BLaER1 treated with 17β-estradiol and CSF1 and Interleukin-3, amounts not matched to agents 10 nM and 100 nM (cell line): ENCODE results near the gene OCLN.
"Not testable (repeated sequence)": the region's sequence is repeated elsewhere in the genome, so short reads cannot be mapped to it uniquely, and the experiment has no call there.

ENCODE experiments used
- H3K27ac ChIP-seq, 11 experiments: shearing (Covaris generic); formaldehyde crosslinking; 2 replicates each; pipeline ENCODE4 v1.8.1; 2022
- H3K27me3 ChIP-seq, 11 experiments: shearing (Covaris generic); formaldehyde crosslinking; 2 replicates each; pipeline ENCODE4 v1.8.1; 2022
- H3K36me3 ChIP-seq, 11 experiments: shearing (Covaris generic); formaldehyde crosslinking; 2 replicates each; pipeline ENCODE4 v1.8.1; 2022
- H3K4me1 ChIP-seq, 10 experiments: shearing (Covaris generic); formaldehyde crosslinking; 2 replicates each; pipeline ENCODE4 v1.8.1; 2022
- H3K4me2 ChIP-seq, 11 experiments: shearing (Covaris generic); formaldehyde crosslinking; 2 replicates each; pipeline ENCODE4 v1.8.1; 2022
- H3K4me3 ChIP-seq, 10 experiments: shearing (Covaris generic); formaldehyde crosslinking; 2 replicates each; pipeline ENCODE4 v1.8.1; 2022
- H3K9ac ChIP-seq, 11 experiments: shearing (Covaris generic); formaldehyde crosslinking; 2 replicates each; pipeline ENCODE4 v1.8.1; 2022
- H3K9me3 ChIP-seq, 11 experiments: shearing (Covaris generic); formaldehyde crosslinking; replicated peaks in 1 of 11; 2 replicates each; pipeline ENCODE4 v1.8.1; 2022
- H4K20me1 ChIP-seq, 11 experiments: shearing (Covaris generic); formaldehyde crosslinking; 2 replicates each; pipeline ENCODE4 v1.8.1; 2022
- Cebpa-rat ChIP-seq, 11 experiments: shearing (Covaris generic); IDR thresholded peaks; 2 replicates each; pipeline ENCODE4 v1.8.1; 2022

The OCLN gene

DNA sequence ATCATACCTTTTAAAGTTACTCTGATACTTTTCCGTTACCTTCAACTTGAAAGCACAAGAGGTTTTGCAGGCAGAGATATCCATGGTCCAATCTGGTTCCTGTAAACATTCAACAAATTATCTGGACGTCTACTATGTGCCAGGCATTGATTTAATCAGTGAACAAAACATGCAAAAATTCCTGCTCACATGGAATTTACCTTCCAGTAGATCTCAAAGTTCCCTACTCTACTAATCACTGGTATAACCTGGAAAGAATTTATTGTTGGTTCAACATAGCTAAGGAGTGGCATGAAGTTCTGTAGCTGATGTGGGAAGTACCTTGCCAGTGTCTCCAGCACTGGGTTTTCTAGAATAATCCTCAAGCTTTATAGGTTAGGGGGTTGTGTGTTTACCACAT, 9.8 kb downstream of the OCLN start:
- H3K27me3 ChIP-seq, result no peaks in the 10 kb centered on the region
- no peak overlapping the region for H3K9ac ChIP-seq
- no peaks in the 10 kb centered on the region for H3K4me1 ChIP-seq
- no peaks in the 10 kb centered on the region for H3K9me3 ChIP-seq
- H3K4me3 ChIP-seq, result no peak overlapping the region
- H3K4me2 ChIP-seq, result no peak overlapping the region
- H3K36me3 ChIP-seq, result no peaks in the 10 kb centered on the region
- no peak for TF ChIP-seq Cebpa-rat (IDR thresholded peaks at IDR 0.05)
- H4K20me1 ChIP-seq, result no peaks in the 10 kb centered on the region
- no peak overlapping the region for H3K27ac ChIP-seq

DNA sequence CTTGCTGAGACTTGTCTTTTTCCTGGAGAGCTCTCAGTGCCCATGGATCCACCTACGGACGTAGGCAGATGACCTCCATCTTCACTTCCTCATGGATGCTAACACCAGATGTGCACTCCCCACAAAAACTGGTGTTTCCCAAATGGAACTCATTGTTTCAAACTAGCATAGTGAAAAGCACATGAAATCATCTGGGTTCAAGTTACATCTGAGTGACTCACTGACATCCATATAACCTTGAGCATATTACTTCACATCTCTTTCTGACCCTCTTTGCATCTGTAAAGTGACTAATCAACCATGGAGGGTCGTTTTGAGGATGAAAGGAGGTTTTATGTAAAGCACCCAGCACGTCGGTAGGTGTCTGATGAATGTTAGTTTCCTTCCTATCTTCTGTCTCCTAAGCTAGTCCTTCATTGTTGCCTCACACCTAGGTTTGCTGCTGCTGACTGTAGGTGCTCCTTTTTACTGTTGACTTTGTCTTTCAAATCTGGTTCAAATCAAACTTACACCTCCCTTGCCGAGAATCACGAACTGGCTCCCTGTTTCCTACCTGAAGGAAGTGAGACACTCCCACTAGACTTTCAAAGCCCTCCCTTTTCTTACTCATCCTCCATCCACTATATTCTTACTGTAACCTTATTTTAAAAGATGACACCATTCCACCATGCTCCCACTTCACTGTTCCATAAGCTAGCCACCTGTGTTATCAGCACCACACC, 10.3 kb downstream of the OCLN start:
- H4K20me1 ChIP-seq, result no peaks in the 10 kb centered on the region
- H3K9me3 ChIP-seq, result no peaks in the 10 kb centered on the region
- H3K27me3 ChIP-seq, result no peaks in the 10 kb centered on the region
- H3K4me3 ChIP-seq, result no peak overlapping the region
- no peak overlapping the region for H3K4me2 ChIP-seq
- TF ChIP-seq Cebpa-rat (IDR thresholded peaks at IDR 0.05), result no peak
- H3K4me1 ChIP-seq, result no peaks in the 10 kb centered on the region
- H3K9ac ChIP-seq, result no peak overlapping the region
- no peak overlapping the region for H3K27ac ChIP-seq
- no peaks in the 10 kb centered on the region for H3K36me3 ChIP-seq

DNA sequence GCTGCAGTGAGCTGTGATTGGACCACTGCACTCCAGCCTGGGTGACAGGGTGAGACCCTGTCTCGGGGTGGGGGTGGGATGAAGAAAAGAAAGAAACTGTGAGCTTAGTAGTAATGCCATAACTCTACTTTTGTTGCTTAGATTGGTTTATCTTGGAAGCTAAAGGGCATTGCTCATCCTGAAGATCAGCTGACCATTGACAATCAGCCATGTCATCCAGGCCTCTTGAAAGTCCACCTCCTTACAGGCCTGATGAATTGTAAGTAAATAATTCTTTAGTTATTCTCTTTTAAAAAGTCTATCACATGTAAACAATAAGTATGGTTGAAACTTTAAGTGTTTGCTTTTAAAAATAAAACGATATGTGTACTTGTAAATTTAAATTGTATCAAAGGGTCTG, 11.4 kb downstream of the OCLN start:
- H4K20me1 ChIP-seq, result no peaks in the 10 kb centered on the region
- H3K4me3 ChIP-seq, result no peak overlapping the region
- no peak overlapping the region for H3K27ac ChIP-seq
- no peak overlapping the region for H3K9ac ChIP-seq
- no peaks in the 10 kb centered on the region for H3K36me3 ChIP-seq
- H3K4me2 ChIP-seq, result no peak overlapping the region
- no peak for TF ChIP-seq Cebpa-rat (IDR thresholded peaks at IDR 0.05)
- no peaks in the 10 kb centered on the region for H3K4me1 ChIP-seq
- no peaks in the 10 kb centered on the region for H3K9me3 ChIP-seq
- H3K27me3 ChIP-seq, result no peaks in the 10 kb centered on the region

DNA sequence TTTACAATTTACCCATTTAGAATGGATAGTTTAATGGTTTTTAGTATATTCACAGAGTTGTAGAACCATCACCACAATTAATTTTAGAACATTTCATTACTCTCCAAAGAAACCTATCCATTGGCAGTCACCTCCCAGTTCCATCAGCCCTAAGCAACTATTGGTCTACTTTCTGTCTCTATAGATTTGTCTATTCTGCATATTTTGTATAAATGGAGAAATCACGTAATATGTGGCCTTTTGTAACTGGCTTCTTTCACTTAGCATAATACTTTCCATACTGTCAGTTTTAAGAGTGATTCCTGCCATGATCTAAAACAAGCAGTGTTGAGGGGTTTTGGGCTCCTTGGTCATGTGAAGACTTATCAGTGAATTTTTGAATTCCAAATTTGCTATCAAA, 12.7 kb downstream of the OCLN start:
- H3K4me2 ChIP-seq, result no peak overlapping the region
- no peak for TF ChIP-seq Cebpa-rat (IDR thresholded peaks at IDR 0.05)
- no peaks in the 10 kb centered on the region; a peak in 1 of 22 replicates for H3K9me3 ChIP-seq
- H3K4me3 ChIP-seq, result no peak overlapping the region
- no peaks in the 10 kb centered on the region for H3K36me3 ChIP-seq
- H4K20me1 ChIP-seq, result no peaks in the 10 kb centered on the region
- no peaks in the 10 kb centered on the region for H3K27me3 ChIP-seq
- H3K9ac ChIP-seq, result no peak overlapping the region
- H3K4me1 ChIP-seq, result no peaks in the 10 kb centered on the region
- H3K27ac ChIP-seq, result no peak overlapping the region

DNA sequence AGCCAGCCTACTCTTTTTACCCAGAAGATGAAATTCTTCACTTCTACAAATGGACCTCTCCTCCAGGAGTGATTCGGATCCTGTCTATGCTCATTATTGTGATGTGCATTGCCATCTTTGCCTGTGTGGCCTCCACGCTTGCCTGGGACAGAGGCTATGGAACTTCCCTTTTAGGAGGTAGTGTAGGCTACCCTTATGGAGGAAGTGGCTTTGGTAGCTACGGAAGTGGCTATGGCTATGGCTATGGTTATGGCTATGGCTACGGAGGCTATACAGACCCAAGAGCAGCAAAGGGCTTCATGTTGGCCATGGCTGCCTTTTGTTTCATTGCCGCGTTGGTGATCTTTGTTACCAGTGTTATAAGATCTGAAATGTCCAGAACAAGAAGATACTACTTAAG, 16.6 kb downstream of the OCLN start:
- Histone ChIP-seq H3K4me1 (no peaks in the 10 kb centered on the region), H3K4me3 (no peak overlapping the region), H4K20me1 (no peaks in the 10 kb centered on the region), H3K36me3 (no peaks in the 10 kb centered on the region), H3K27me3 (no peaks in the 10 kb centered on the region), H3K4me2 (no peak overlapping the region), H3K27ac (no peak overlapping the region), H3K9ac (no peak overlapping the region), H3K9me3 (no peaks in the 10 kb centered on the region; a peak in 1 of 22 replicates)
- no peak for TF ChIP-seq Cebpa-rat (IDR thresholded peaks at IDR 0.05)

DNA sequence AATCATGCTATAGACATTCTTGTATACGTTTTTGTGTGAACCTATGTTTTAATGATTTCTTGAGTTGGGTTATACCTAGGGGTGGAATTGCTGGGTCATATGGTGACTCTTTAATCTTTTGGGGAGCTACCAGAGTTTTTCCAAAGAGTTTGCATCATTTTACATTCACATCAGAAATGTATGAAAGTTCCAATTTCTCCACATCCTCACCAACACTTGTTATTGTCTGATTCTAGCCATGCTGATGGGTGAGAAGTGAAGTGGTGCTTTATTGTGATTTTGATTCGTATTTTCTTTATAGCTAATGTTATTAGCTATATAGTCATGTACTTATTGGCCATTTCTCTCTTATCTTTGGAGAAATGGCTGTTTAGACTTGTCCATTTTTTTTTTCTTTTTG, 18.1 kb downstream of the OCLN start:
- H4K20me1 ChIP-seq, result no peaks in the 10 kb centered on the region
- no peaks in the 10 kb centered on the region for H3K36me3 ChIP-seq
- H3K9ac ChIP-seq, result no peak overlapping the region
- no peaks in the 10 kb centered on the region for H3K4me1 ChIP-seq
- H3K9me3 ChIP-seq, result peaks cover 0 to 5% (median 3%) of the 10 kb centered on the region in 11 experiments; a peak in 6 of 22 replicates
- no peak for TF ChIP-seq Cebpa-rat (IDR thresholded peaks at IDR 0.05)
- H3K4me2 ChIP-seq, result no peak overlapping the region
- no peak overlapping the region for H3K4me3 ChIP-seq
- no peaks in the 10 kb centered on the region for H3K27me3 ChIP-seq
- no peak overlapping the region for H3K27ac ChIP-seq

DNA sequence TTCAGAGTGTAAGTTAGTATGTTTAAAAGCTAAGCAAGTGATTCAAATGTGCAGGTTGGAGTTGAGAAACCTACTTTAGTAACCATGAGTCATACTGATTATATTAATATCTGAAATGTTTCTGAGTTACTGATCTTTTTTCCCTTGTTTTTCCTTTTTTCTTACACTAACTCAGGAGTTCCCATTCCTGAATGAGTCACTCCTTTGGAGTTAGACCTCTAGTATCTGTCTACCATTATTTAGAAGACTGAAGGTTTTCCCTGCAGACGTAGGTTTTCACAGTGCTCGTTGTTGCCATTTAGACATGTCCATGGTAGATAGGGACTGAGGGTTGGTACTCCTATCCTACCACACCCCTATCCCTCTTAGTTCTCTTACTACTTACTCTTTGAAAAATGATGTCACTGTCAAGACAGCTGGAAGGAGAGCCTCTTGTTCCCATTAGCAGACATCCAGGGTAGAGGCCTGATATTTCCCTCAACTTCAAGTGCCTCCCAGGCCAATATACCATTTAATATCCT, 20.2 kb downstream of the OCLN start:
- no peak overlapping the region for H3K4me2 ChIP-seq

DNA sequence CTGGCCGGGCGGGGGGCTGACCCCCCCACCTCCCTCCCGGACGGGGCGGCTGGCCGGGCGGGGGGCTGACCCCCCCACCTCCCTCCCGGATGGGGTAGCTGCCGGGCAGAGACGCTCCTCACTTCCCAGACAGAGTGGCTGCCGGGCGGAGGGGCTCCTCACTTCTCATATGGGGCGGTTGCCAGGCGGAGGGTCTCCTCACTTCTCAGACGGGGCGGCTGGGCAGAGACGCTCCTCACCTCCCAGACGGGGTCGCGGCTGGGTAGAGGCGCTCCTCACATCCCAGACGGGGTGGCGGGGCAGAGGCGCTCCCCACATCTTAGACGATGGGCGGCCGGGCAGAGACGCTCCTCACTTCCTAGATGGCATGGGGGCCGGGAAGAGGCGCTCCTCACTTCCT, 23.0 kb downstream of the OCLN start:
- peaks cover 0 to 14% (median 7%) of the 10 kb centered on the region in 11 experiments; a peak in 10 of 22 replicates for H3K9me3 ChIP-seq
- not testable (repeated sequence) for H3K27me3 ChIP-seq, H3K4me2 ChIP-seq, H4K20me1 ChIP-seq, H3K27ac ChIP-seq, H3K36me3 ChIP-seq, H3K9ac ChIP-seq, H3K4me1 ChIP-seq, H3K4me3 ChIP-seq

More for the DNA sequence above, 20.2 kb downstream of the OCLN start:
- H3K36me3 ChIP-seq, result no peaks in the 10 kb centered on the region
- H4K20me1 ChIP-seq, result no peaks in the 10 kb centered on the region
- peaks cover 0 to 14% (median 7%) of the 10 kb centered on the region in 11 experiments; a peak in 10 of 22 replicates for H3K9me3 ChIP-seq
- H3K4me3 ChIP-seq, result no peak overlapping the region
- TF ChIP-seq Cebpa-rat (IDR thresholded peaks at IDR 0.05), result no peak
- H3K9ac ChIP-seq, result no peak overlapping the region
- no peaks in the 10 kb centered on the region for H3K27me3 ChIP-seq
- H3K27ac ChIP-seq, result no peak overlapping the region
- no peaks in the 10 kb centered on the region for H3K4me1 ChIP-seq

DNA sequence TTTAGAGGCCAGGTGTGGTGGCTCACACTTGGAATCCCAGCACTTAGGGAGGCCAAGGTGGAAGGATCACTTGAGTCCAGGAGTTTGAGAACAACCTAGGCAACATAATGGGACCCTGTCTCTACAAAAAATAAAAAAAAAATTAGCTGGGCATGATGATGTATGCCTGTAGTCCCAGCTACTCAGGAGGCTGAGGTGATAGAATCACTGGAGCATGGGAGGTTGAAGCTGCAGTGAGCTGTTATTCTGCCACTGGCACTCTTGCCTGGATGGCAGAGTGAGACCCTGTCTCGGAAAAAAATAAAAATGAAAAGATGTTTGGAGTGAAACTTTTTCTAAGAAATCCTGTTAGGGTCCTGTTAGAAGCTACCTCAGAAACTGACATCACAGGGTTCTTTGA, 24.2 kb downstream of the OCLN start:
- H3K27ac ChIP-seq, result no peak overlapping the region
- H4K20me1 ChIP-seq, result no peaks in the 10 kb centered on the region
- no peak overlapping the region for H3K4me3 ChIP-seq
- H3K4me1 ChIP-seq, result peaks cover 0 to 10% (median 0%) of the 10 kb centered on the region in 10 experiments; a peak in 4 of 20 replicates
- H3K9me3 ChIP-seq, result peaks cover 0 to 14% (median 7%) of the 10 kb centered on the region in 11 experiments; a peak in 10 of 22 replicates
- no peaks in the 10 kb centered on the region for H3K27me3 ChIP-seq
- TF ChIP-seq Cebpa-rat (IDR thresholded peaks at IDR 0.05), result no peak
- H3K9ac ChIP-seq, result no peak overlapping the region
- no peak overlapping the region for H3K4me2 ChIP-seq
- no peaks in the 10 kb centered on the region for H3K36me3 ChIP-seq

DNA sequence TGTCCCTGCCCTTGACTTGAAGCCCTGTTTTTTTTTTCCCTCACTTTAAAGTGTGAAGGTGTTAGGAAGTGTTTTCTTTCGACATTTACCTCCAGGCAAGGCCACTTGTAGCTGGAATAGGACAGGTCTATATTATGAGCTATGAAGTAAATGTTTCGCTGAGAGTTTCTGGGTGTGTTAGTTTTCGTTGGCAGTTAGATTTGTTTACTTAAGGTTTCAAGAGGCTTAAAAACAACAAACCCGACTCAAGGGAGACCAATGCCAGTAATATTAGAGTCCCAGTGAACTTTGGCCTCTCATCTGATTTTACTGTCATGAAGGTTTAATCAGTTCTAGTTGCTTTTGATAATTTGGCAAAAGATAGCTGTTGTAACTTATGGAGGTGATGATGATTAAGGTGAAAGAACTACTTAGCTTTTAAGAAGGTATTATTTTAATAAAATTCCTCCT, 25.2 kb downstream of the OCLN start:
- H3K9ac ChIP-seq, result no peak overlapping the region
- no peak overlapping the region for H3K27ac ChIP-seq
- no peak for TF ChIP-seq Cebpa-rat (IDR thresholded peaks at IDR 0.05)
- no peaks in the 10 kb centered on the region for H3K27me3 ChIP-seq
- no peak overlapping the region for H3K4me2 ChIP-seq
- no peaks in the 10 kb centered on the region for H3K36me3 ChIP-seq
- H3K4me3 ChIP-seq, result no peak overlapping the region
- no peaks in the 10 kb centered on the region for H4K20me1 ChIP-seq
- peaks cover 0 to 14% (median 7%) of the 10 kb centered on the region in 11 experiments; a peak in 10 of 22 replicates for H3K9me3 ChIP-seq
- peaks cover 0 to 10% (median 0%) of the 10 kb centered on the region in 10 experiments; a peak in 4 of 20 replicates for H3K4me1 ChIP-seq
